K562 (cell line): ENCODE results near the gene UBE2D2. TPM values are rescaled to one million over a fixed set of nuclear protein-coding genes. Genes with fewer than 3 reads are reported as not detected.

ENCODE experiments used
- ARID3A ChIP-seq: IDR thresholded peaks from 2 replicates; pipeline ENCODE4 v1.6.1; 2012; ENCODE audit warnings: low read depth, low read length, improper control_type of control experiment, borderline replicate concordance
- HMGXB4 ChIP-seq: sonication (generic); formaldehyde crosslinking; IDR thresholded peaks from 2 replicates; pipeline ENCODE4 v1.8.1; 2023; ENCODE audit warnings: mild to moderate bottlenecking, missing genetic modification reagents
- HOXB6 ChIP-seq: fragments of 250-450 bp; sonication (Bioruptor Pico); IDR thresholded peaks from 2 replicates; pipeline ENCODE4 v1.5.1; 2022; ENCODE audit warnings: mild to moderate bottlenecking, borderline replicate concordance
- KAT8 ChIP-seq: fragments of 450-650 bp; IDR thresholded peaks from 2 replicates; pipeline ENCODE4 v1.6.1; 2016; ENCODE audit warnings: low read depth, mild to moderate bottlenecking
- MXD1 ChIP-seq: fragments of 250-450 bp; sonication (Bioruptor Pico); IDR thresholded peaks from 2 replicates; pipeline ENCODE4 v1.8.0; 2021; ENCODE audit warnings: borderline replicate concordance, mild to moderate bottlenecking, moderate library complexity; ENCODE audit not compliant: poor library complexity, severe bottlenecking
- RBM17 ChIP-seq: fragments of 200-400 bp; formaldehyde crosslinking; IDR thresholded peaks from 2 replicates; pipeline ENCODE4 v1.6.1; 2017; ENCODE audit warnings: low read depth, mild to moderate bottlenecking, low read length, borderline replicate concordance
- SNRNP70 ChIP-seq: fragments of 200-400 bp; formaldehyde crosslinking; optimal IDR thresholded peaks from 2 replicates; pipeline ENCODE3; 2017; ENCODE audit warnings: low read depth, low read length
- SP2 ChIP-seq: IDR thresholded peaks from 2 replicates; pipeline ENCODE4 v1.6.1; 2011; ENCODE audit warnings: mild to moderate bottlenecking, low read depth, low read length, moderate library complexity; ENCODE audit not compliant: poor library complexity, severe bottlenecking; ENCODE audit errors: extremely low read depth
- SRSF3 ChIP-seq: fragments of 200-400 bp; formaldehyde crosslinking; IDR thresholded peaks from 2 replicates; pipeline ENCODE4 v1.6.1; 2016; ENCODE audit warnings: mild to moderate bottlenecking, low read length, moderate library complexity; ENCODE audit not compliant: insufficient read depth
- TRIM28 ChIP-seq: fragments of 450-650 bp; IDR thresholded peaks from 2 replicates; pipeline ENCODE4 v1.6.1; 2017
- ZNF165 ChIP-seq: fragments of 250-450 bp; sonication (Bioruptor Pico); IDR thresholded peaks from 2 replicates; pipeline ENCODE4 v1.4.0; 2020; ENCODE audit warnings: borderline replicate concordance
- ZNF518B ChIP-seq: fragments of 250-450 bp; sonication (Bioruptor Pico); IDR thresholded peaks from 2 replicates; pipeline ENCODE4 v1.5.0; 2021; ENCODE audit warnings: mild to moderate bottlenecking, moderate library complexity
- ZNF609 ChIP-seq: sonication (generic); formaldehyde crosslinking; IDR thresholded peaks from 2 replicates; pipeline ENCODE4 v1.8.1; 2023; ENCODE audit warnings: missing genetic modification reagents, mild to moderate bottlenecking, borderline replicate concordance
- polyA plus RNA-seq, 8 experiments: library from polyadenylated mRNA; depleted of rRNA in 4 of 8; stranded (reverse) in 5 of 8; unstranded in 3 of 8; fragments of >200 nt; fragmentation: Nextera tagmentation in 2 of 8; fragmentation: Illumina TruSeq in 1 of 8; extraction: Ambion mirVana in 2 of 8; extraction: Trizol in 1 of 8; gene quantifications; 2 replicates each; pipeline versions ENCODE4 v1.2.1 to v1.2.3, GENCODE V29; 2011 to 2014; ENCODE audit warnings: inconsistent platforms in 1 of 8, missing spikeins in 1 of 8
- total RNA-seq, 7 experiments: library from RNA; depleted of rRNA in 6 of 7; stranded (reverse); fragments of >200 nt in 6 of 7; fragmentation: Illumina TruSeq in 2 of 7; extraction: Trizol in 2 of 7; gene quantifications; 2 replicates each; pipeline versions ENCODE4 v1.2.1 to v1.2.3, GENCODE V29; 2011 to 2021; ENCODE audit warnings: low replicate concordance in 1 of 7

The UBE2D2 gene
- total and polyA plus RNA-seq, 9 of the 15 experiments (the other 6 are each of a cell fraction or from before 2014, with no cell fraction given), result 53.6 to 198 (median 122) TPM

GRCh38 chr5:139648205-139649081 is 87.3 kb downstream of the UBE2D2 start, which contains the start of gene CXXC5 (continued):
- no peak for TF ChIP-seq ZNF609 (CRISPR knock-in tag)
- no peak for TF ChIP-seq HMGXB4 (CRISPR knock-in tag)
- TF ChIP-seq RBM17, result no peak
- TF ChIP-seq ARID3A, result no peak
- TF ChIP-seq SP2, result no peak
- no peak for TF ChIP-seq KAT8
- no peak for TF ChIP-seq HOXB6
- TF ChIP-seq SRSF3, result no peak
- no peak for TF ChIP-seq ZNF518B
- no peak for TF ChIP-seq ZNF165 (CRISPR knock-in tag)
- no peak for TF ChIP-seq SNRNP70
- TF ChIP-seq TRIM28, result no peak
- no peak for TF ChIP-seq MXD1 (CRISPR knock-in tag)
